Thoracic aorta (tissue), 2 donors: ENCODE results near the gene NTNG1. TPM values are rescaled to one million over a fixed set of nuclear protein-coding genes. Genes with fewer than 3 reads are reported as not detected.

Experiments
- ATAC-seq: fragments of 150-250 bp; one replicate; pipeline ENCODE4 v1.8.0; 2017; ENCODE audit warnings: low read depth; ENCODE audit not compliant: insufficient number of reproducible peaks, low FRiP score
- DNase-seq: peaks from one replicate; pipeline ENCODE4 v3.0.0-alpha.2; 2020; ENCODE audit warnings: low spot score
- H3K27ac ChIP-seq, 2 donors: fragments of 200-600 bp; sonication (generic); 1 replicate in 1 of 2; 2 replicates in 1 of 2; pipeline ENCODE4 v1.5.1; 2016; ENCODE audit warnings: mild to moderate bottlenecking in 2 of 2, moderate library complexity in 2 of 2
- H3K27me3 ChIP-seq: fragments of 200-600 bp; sonication (generic); replicated peaks from 2 replicates; pipeline ENCODE4 v1.6.0; 2016; ENCODE audit warnings: mild to moderate bottlenecking; ENCODE audit not compliant: insufficient read depth
- H3K36me3 ChIP-seq: fragments of 200-600 bp; sonication (generic); one replicate; pipeline ENCODE4 v1.5.1; 2016
- H3K4me1 ChIP-seq, 2 donors: fragments of 200-600 bp; sonication (generic); 1 replicate in 1 of 2; 2 replicates in 1 of 2; pipeline versions ENCODE4 v1.5.1 to v1.6.0; 2016; ENCODE audit warnings: low read depth in 2 of 2, mild to moderate bottlenecking in 1 of 2; ENCODE audit not compliant: control insufficient read depth in 1 of 2
- H3K4me3 ChIP-seq: fragments of 200-600 bp; sonication (generic); 2 replicates; pipeline ENCODE4 v1.5.1; 2016; ENCODE audit warnings: mild to moderate bottlenecking
- H3K9me3 ChIP-seq: fragments of 200-600 bp; sonication (generic); 2 replicates; pipeline ENCODE4 v1.5.1; 2016
- total RNA-seq, 2 donors: library from RNA; depleted of rRNA; stranded (reverse); fragments of >200 nt; gene quantifications; one replicate each; pipeline versions ENCODE4 v1.1.0 to v1.2.3, GENCODE V29; 2016
- TF ChIP-seq, protein P1 (sequence below): fragments of 200-600 bp; sonication (generic); IDR thresholded peaks from one replicate; pipeline ENCODE4 v1.5.1; 2019; ENCODE audit warnings: antibody characterized with exemption

NTNG1 gene
- total RNA-seq, 2 donors from 2014 or later: 0.99 to 1.4 TPM

DNA sequence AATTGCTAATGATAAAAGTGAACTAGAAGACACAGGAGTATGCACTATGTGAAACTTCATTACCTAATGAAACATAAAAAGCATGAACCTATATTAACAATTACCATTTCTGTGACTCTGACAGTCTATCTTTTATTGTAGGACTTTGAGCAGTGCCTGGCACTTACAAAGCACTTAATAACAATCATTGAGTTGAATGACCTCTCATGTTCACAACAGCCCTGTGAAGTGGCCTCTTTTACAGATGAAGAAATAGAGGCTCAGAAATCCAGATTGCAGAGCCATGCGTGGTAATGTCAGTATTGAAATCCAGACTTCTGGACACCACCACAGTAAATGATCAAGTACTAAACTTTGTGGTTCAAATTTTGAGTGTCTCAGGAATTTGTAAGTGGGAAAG lies 326.4 kb downstream of the NTNG1 start:
- DNase-seq: no peak
- H3K9me3 ChIP-seq: no peaks in the 10 kb centered on the region
- no peak overlapping the region for H3K4me3 ChIP-seq
- no peaks in the 10 kb centered on the region for H3K27me3 ChIP-seq
- H3K27ac ChIP-seq: no peak overlapping the region
- no peaks in the 10 kb centered on the region for H3K4me1 ChIP-seq
- no peak for ATAC-seq
- TF ChIP-seq, protein P1, sequence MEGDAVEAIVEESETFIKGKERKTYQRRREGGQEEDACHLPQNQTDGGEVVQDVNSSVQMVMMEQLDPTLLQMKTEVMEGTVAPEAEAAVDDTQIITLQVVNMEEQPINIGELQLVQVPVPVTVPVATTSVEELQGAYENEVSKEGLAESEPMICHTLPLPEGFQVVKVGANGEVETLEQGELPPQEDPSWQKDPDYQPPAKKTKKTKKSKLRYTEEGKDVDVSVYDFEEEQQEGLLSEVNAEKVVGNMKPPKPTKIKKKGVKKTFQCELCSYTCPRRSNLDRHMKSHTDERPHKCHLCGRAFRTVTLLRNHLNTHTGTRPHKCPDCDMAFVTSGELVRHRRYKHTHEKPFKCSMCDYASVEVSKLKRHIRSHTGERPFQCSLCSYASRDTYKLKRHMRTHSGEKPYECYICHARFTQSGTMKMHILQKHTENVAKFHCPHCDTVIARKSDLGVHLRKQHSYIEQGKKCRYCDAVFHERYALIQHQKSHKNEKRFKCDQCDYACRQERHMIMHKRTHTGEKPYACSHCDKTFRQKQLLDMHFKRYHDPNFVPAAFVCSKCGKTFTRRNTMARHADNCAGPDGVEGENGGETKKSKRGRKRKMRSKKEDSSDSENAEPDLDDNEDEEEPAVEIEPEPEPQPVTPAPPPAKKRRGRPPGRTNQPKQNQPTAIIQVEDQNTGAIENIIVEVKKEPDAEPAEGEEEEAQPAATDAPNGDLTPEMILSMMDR: no peak
- H3K36me3 ChIP-seq: no peaks in the 10 kb centered on the region

DNA sequence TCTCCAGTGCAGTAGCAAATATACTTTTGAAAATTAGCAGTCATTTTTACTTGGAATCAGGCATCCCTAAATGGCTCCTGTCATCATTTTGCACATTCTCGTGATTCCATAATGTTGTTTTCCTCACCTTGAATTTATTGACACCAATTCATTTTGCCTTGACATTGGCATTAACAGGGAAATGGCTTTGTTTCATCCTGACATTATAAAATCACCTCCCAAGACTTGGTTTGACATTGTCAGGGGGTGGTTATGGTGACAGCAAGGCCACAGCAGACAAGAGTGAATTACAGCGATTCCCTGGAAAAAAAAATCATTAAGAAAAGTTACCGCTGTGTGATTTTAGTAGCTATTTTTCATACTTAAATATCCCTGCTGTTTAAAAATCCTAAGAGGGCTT lies 327.0 kb downstream of the NTNG1 start:
- TF ChIP-seq, protein P1: no peak
- no peaks in the 10 kb centered on the region for H3K36me3 ChIP-seq
- no peaks in the 10 kb centered on the region for H3K4me1 ChIP-seq
- DNase-seq: no peak
- no peaks in the 10 kb centered on the region for H3K9me3 ChIP-seq
- H3K27me3 ChIP-seq: no peaks in the 10 kb centered on the region
- ATAC-seq: no peak
- no peak overlapping the region for H3K27ac ChIP-seq
- no peak overlapping the region for H3K4me3 ChIP-seq

DNA sequence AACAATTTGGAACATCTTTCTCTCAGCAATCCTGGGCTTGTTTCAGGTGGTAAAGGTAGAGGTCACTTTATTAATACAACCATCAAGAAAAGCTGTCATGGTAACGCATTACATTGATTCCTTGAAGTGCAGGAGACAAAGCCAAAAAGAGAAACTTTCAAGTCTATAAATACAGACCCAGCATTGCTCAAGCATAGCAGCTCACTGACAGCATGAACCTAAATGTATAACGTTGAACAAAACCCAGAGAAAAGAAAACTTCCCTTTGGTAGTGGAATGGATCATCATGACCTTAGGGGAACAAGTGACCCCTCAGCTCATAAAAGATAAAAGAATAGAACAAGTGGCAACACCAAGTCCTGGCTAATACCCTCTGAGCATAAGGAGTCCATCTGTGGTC lies 332.2 kb downstream of the NTNG1 start:
- DNase-seq (no peak), ATAC-seq (no peak)
- no peaks in the 10 kb centered on the region for H3K9me3 ChIP-seq
- no peaks in the 10 kb centered on the region for H3K36me3 ChIP-seq
- no peak overlapping the region for H3K27ac ChIP-seq
- TF ChIP-seq, protein P1: no peak
- no peaks in the 10 kb centered on the region for H3K4me1 ChIP-seq
- no peak overlapping the region for H3K4me3 ChIP-seq
- no peaks in the 10 kb centered on the region for H3K27me3 ChIP-seq

DNA sequence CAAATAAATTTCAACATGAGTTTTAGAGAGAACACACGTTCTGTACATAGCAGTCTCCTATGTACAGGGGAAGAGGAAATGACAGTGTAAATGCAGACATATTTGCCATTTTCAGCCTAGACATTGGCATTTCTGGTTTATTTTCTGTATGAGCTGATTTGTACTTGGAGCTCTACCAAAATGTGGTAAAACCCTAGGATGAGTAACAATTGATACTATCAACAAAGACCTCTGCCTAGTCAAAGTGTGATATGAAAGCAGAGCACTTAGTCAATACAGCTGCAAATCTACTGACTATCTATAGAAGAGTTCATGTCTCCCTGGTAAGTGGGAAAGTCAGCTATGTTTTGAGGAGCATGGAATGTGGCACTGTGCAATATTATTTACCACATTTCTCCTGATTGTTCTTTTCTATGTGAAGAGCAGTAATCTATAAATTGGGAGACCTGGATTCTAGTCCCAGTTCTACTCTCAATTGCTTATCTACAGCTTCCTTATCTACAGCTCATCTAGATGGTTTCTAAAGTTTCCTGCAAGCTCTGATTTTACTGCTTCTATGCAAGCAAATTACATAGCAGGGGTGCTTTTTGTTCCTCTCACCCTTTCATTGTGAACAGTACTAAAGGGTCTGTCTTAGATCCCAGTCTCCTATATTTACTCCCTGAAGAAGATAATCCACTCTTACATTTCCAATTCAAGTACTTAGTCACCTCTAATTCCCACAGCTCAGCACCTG lies 334.2 kb downstream of the NTNG1 start:
- DNase-seq: no peak
- Histone ChIP-seq H3K4me1 (no peaks in the 10 kb centered on the region), H3K27me3 (no peaks in the 10 kb centered on the region), H3K9me3 (no peaks in the 10 kb centered on the region), H3K4me3 (no peak overlapping the region), H3K36me3 (no peaks in the 10 kb centered on the region), H3K27ac (no peak overlapping the region)
- TF ChIP-seq, protein P1: no peak
- no peak for ATAC-seq

DNA sequence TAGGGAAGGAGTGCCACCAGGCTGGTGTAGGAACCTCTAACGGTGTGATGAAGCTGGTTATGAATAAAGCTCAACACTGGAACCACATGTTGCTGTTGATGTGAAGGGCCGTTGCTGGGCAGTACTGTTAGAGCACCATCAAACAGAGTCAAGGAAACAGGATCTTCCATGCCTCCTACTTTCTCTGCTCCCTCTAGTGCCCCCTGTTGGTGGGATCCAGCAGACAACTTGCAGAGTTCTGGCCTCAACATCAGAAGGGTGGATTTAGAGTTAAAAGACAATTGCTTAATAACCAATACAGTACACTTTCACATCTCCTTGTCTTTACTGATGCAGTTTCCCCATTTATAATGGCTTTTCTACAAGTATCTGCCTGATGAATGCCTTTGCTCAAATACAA lies 336.4 kb downstream of the NTNG1 start:
- H3K27ac ChIP-seq: no peak overlapping the region
- H3K36me3 ChIP-seq: no peaks in the 10 kb centered on the region
- no peak overlapping the region for H3K4me3 ChIP-seq
- TF ChIP-seq, protein P1: no peak
- H3K27me3 ChIP-seq: no peaks in the 10 kb centered on the region
- H3K9me3 ChIP-seq: no peaks in the 10 kb centered on the region
- DNase-seq (no peak), ATAC-seq (no peak)
- H3K4me1 ChIP-seq: no peaks in the 10 kb centered on the region
